HepG2 (cell line): ENCODE measurements around the gene PALS1. TPM values are rescaled to one million over a fixed set of nuclear protein-coding genes. Genes with fewer than 3 reads are reported as not detected.

Experiments used
- ATAC-seq: fragments of 200-7000 bp; cut with Tn5 transposase; 3 replicates; pipeline ENCODE4 v1.9.1; 2020; ENCODE audit warnings: mild to moderate bottlenecking, moderate library complexity
- BruUV-seq: library from RNA; stranded (reverse); fragments of 400-500 nt; replicated peaks from 2 replicates; lab custom pipeline; 2021; lab: Mats Ljungman, UMichigan
- CTCF ChIA-PET: fragments of 300-600 bp; formaldehyde crosslinking; extraction: SDS; loops from one replicate; lab custom pipeline; 2021; ENCODE audit warnings: low total read pairs, inconsistent platforms, low intra/inter-chr PET ratio; lab: Yijun Ruan, JAX
- POLR2A ChIA-PET: fragments of 350-600 bp; sonication (Branson Sonifier 250); formaldehyde crosslinking; loops from one replicate; lab custom pipeline; 2020; ENCODE audit warnings: antibody characterized with exemption, inconsistent platforms; lab: Yijun Ruan, JAX
- DNase-seq: peaks from one replicate; pipeline ENCODE4 v3.0.0-alpha.2; 2015; ENCODE audit warnings: low spot score
- FAIRE-seq: peaks from 3 replicates; lab custom pipeline; 2011; peaks lifted over from hg19 to GRCh38; lab: Jason Lieb, UNC
- H2AFZ ChIP-seq: one replicate; pipeline ENCODE4 v1.6.1; 2011; ENCODE audit warnings: low read length, inconsistent platforms
- H3K27ac ChIP-seq: fragments of 300-600 bp; 3 replicates; pipeline ENCODE4 v1.8.0; 2011; ENCODE audit warnings: mixed run types, mild to moderate bottlenecking, mixed read lengths, low read length, inconsistent platforms; ENCODE audit not compliant: insufficient read depth; ENCODE audit errors: extremely low read length
- H3K27me3 ChIP-seq, 2 experiments: fragments of 200-600 bp in 1 of 2; 2 replicates in 1 of 2; 3 replicates in 1 of 2; pipeline versions ENCODE4 v1.6.0 to v1.8.0; 2011; ENCODE audit warnings: low read length in 2 of 2, mild to moderate bottlenecking in 2 of 2, moderate library complexity in 2 of 2, inconsistent platforms in 1 of 2; ENCODE audit not compliant: insufficient read depth in 2 of 2, control insufficient read depth in 1 of 2
- H3K36me3 ChIP-seq, 2 experiments: fragments of 200-600 bp in 1 of 2; replicated peaks in 1 of 2; 2 replicates in 1 of 2; 3 replicates in 1 of 2; pipeline versions ENCODE4 v1.5.1 to v1.8.0; 2011; ENCODE audit warnings: low read length in 2 of 2, inconsistent platforms in 1 of 2; ENCODE audit not compliant: insufficient read depth in 2 of 2, control insufficient read depth in 1 of 2
- H3K4me1 ChIP-seq: 2 replicates; pipeline ENCODE4 v1.5.1; 2012; ENCODE audit warnings: low read length, inconsistent platforms; ENCODE audit not compliant: insufficient read depth
- H3K4me2 ChIP-seq: 2 replicates; pipeline ENCODE4 v1.6.0; 2011; ENCODE audit warnings: low read depth, low read length, inconsistent platforms
- H3K4me3 ChIP-seq, 3 experiments: fragments of 200-600 bp in 1 of 3; sonication (generic), shearing (Covaris generic) in 1 of 3; replicated peaks in 1 of 3; 2 replicates each; pipeline ENCODE4 v1.5.1; 2011 to 2016; ENCODE audit warnings: low read length in 3 of 3, inconsistent platforms in 2 of 3, low read depth in 2 of 3, mild to moderate bottlenecking in 2 of 3, control low read depth in 1 of 3, mixed read lengths in 1 of 3; ENCODE audit not compliant: insufficient read depth in 1 of 3
- H3K79me2 ChIP-seq: one replicate; pipeline ENCODE4 v1.6.1; 2011; ENCODE audit warnings: low read length, inconsistent platforms; ENCODE audit not compliant: insufficient read depth
- H3K9ac ChIP-seq: 2 replicates; pipeline ENCODE4 v1.6.0; 2011; ENCODE audit warnings: mild to moderate bottlenecking, low read depth, low read length, inconsistent platforms; ENCODE audit not compliant: insufficient read depth
- H3K9me3 ChIP-seq: 2 replicates; pipeline ENCODE4 v1.5.1; 2012; ENCODE audit warnings: mild to moderate bottlenecking, low read length
- H4K20me1 ChIP-seq: 2 replicates; pipeline ENCODE4 v1.6.0; 2011; ENCODE audit warnings: inconsistent platforms, mild to moderate bottlenecking, low read length, moderate library complexity; ENCODE audit not compliant: insufficient read depth
- CEBPG ChIP-seq: IDR thresholded peaks from 2 replicates; pipeline ENCODE4 v1.6.1; 2016
- DNMT3B ChIP-seq: conservative IDR thresholded peaks from 2 replicates; pipeline ENCODE4 v1.6.1; 2016; ENCODE audit warnings: missing biosample characterization, control low read depth
- MYC ChIP-seq: sonication (generic); formaldehyde crosslinking; IDR thresholded peaks from 2 replicates; pipeline ENCODE4 v1.9.0; 2021; ENCODE audit warnings: missing genetic modification reagents, borderline replicate concordance
- NFKB2 ChIP-seq: sonication (generic); formaldehyde crosslinking; IDR thresholded peaks from 2 replicates; pipeline ENCODE4 v1.4.0; 2020; ENCODE audit warnings: missing genetic modification reagents, borderline replicate concordance
- SPEN ChIP-seq: sonication (generic); formaldehyde crosslinking; IDR thresholded peaks from 2 replicates; pipeline ENCODE4 v1.5.1; 2020; ENCODE audit warnings: low read depth, mild to moderate bottlenecking, missing genetic modification reagents
- TBX3 ChIP-seq: fragments of 450-650 bp; IDR thresholded peaks from 2 replicates; pipeline ENCODE4 v1.6.1; 2017; ENCODE audit warnings: antibody characterized with exemption, mild to moderate bottlenecking, inconsistent platforms, borderline replicate concordance
- ZC3H4 ChIP-seq: sonication (generic); formaldehyde crosslinking; IDR thresholded peaks from 2 replicates; pipeline ENCODE4 v1.4.0; 2020; ENCODE audit warnings: missing genetic modification reagents, borderline replicate concordance
- ZFP36L2 ChIP-seq: sonication (generic); formaldehyde crosslinking; IDR thresholded peaks from 2 replicates; pipeline ENCODE4 v1.4.0; 2020; ENCODE audit warnings: missing genetic modification reagents
- ZNF296 ChIP-seq: sonication (generic); formaldehyde crosslinking; conservative IDR thresholded peaks from 2 replicates; pipeline ENCODE4 v1.5.0; 2020; ENCODE audit warnings: mild to moderate bottlenecking, missing genetic modification reagents
- ZNF3 ChIP-seq: IDR thresholded peaks from 2 replicates; pipeline ENCODE4 v1.7.0; 2017; ENCODE audit warnings: inconsistent platforms
- ZNF883 ChIP-seq: sonication (generic); formaldehyde crosslinking; IDR thresholded peaks from 2 replicates; pipeline ENCODE4 v1.5.1; 2020; ENCODE audit warnings: mild to moderate bottlenecking, missing genetic modification reagents; ENCODE audit errors: not compliant biosample characterization
- ZSCAN31 ChIP-seq: sonication (generic); formaldehyde crosslinking; IDR thresholded peaks from 2 replicates; pipeline ENCODE4 v1.5.0; 2020; ENCODE audit warnings: low read depth, mild to moderate bottlenecking, missing genetic modification reagents
- WGBS: methylation state at CpG from one replicate; pipeline ENCODE4 v1.1.6; 2017; ENCODE audit warnings: low lambda C conversion rate; 5-methylcytosine and 5-hydroxymethylcytosine counted together
- in situ Hi-C: cut with HindIII; loops from 2 replicates; pipeline ENCODE4 v1.10.0; 2017; ENCODE audit warnings: low pct_unique_long_range_greater_than_20kb; ENCODE audit not compliant: extremely low pct_ligation_motif_present
- intact Hi-C: fragments of 100-400 bp; cut with micrococcal nuclease; formaldehyde crosslinking; loops from one replicate; pipeline ENCODE4 v1.10.0; 2022; ENCODE audit not compliant: unreplicated experiment
- polyA plus RNA-seq, 8 experiments: library from polyadenylated mRNA; depleted of rRNA in 3 of 8; stranded (reverse) in 7 of 8; unstranded in 1 of 8; fragments of >200 nt; fragmentation: Illumina TruSeq in 4 of 8; extraction: Trizol in 4 of 8; gene quantifications; 2 replicates each; pipeline versions ENCODE4 v1.2.1 to v1.2.3, GENCODE V29; 2011 to 2016; ENCODE audit warnings: low read depth in 4 of 8, missing spikeins in 1 of 8, mixed read lengths in 1 of 8; ENCODE audit not compliant: insufficient read depth in 1 of 8
- total RNA-seq, 5 experiments: library from RNA; depleted of rRNA; stranded (reverse); fragments of >200 nt; fragmentation: Illumina TruSeq; extraction: Trizol; gene quantifications; 2 replicates each; pipeline ENCODE4 v1.2.3, GENCODE V29; 2016; ENCODE audit warnings: low read depth in 1 of 5
- TF ChIP-seq, protein P1 (sequence below): sonication (generic); formaldehyde crosslinking; IDR thresholded peaks from 2 replicates; pipeline ENCODE4 v1.8.0; 2022; ENCODE audit warnings: mild to moderate bottlenecking, missing genetic modification reagents, borderline replicate concordance

PALS1 gene
- total and polyA plus RNA-seq, 2 of the 13 experiments (the other 11 are each of a cell fraction or from before 2014, with no cell fraction given), result 8.8 to 20.0 TPM

DNA sequence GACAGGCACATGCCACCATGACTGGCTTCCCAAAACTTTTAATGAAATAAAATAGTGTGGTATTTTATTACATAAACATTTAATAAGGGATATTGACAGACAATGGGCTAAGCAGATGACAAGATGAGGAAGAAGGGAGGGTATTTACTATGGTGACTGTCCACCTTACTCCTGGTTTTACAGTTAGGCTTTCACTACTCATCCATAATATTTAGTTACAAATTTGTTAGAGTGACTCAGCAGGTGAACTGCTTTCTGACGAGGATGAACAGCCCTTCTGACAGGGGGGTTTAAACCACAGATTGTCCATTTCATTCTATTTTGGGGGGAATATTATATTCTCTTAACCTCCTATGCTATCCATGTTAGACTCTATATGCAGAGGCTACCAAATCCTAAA lies 3.6 kb upstream of the PALS1 start:
- in situ Hi-C loops (no loop called here), intact Hi-C loops (no loop called here)
- no peak for TF ChIP-seq MYC (CRISPR knock-in tag)
- TF ChIP-seq ZNF883 (CRISPR knock-in tag), result no peak
- TF ChIP-seq ZNF3 (CRISPR knock-in tag), result no peak
- TF ChIP-seq CEBPG (CRISPR knock-in tag), result no peak
- no peak for TF ChIP-seq DNMT3B (CRISPR knock-in tag)
- TF ChIP-seq ZSCAN31 (CRISPR knock-in tag), result no peak
- TF ChIP-seq SPEN (CRISPR knock-in tag), result no peak
- no peak for TF ChIP-seq ZNF296 (CRISPR knock-in tag)
- TF ChIP-seq NFKB2 (CRISPR knock-in tag), result no peak
- no peak for TF ChIP-seq ZC3H4
- no peak for TF ChIP-seq TBX3
- TF ChIP-seq, protein P1, sequence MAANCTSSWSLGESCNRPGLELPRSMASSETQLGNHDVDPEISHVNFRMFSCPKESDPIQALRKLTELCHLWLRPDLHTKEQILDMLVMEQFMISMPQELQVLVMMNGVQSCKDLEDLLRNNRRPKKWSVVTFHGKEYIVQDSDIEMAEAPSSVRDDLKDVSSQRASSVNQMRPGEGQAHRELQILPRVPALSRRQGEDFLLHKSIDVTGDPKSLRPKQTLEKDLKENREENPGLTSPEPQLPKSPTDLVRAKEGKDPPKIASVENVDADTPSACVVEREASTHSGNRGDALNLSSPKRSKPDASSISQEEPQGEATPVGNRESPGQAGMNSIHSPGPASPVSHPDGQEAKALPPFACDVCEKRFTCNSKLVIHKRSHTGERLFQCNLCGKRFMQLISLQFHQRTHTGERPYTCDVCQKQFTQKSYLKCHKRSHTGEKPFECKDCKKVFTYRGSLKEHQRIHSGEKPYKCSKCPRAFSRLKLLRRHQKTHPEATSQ, result no peak
- TF ChIP-seq ZFP36L2 (CRISPR knock-in tag), result no peak
- no peak for ATAC-seq
- DNase-seq, result no peak
- no peak overlapping the region for H3K4me3 ChIP-seq
- WGBS, result 7% methylated on average over 1 of the region's 1 CpG
- H3K4me2 ChIP-seq, result no peak overlapping the region
- CTCF ChIA-PET, result no interaction called here
- no TSS peak for BruUV-seq
- H3K9ac ChIP-seq, result no peak overlapping the region
- no peaks in the 10 kb centered on the region for H3K9me3 ChIP-seq
- no peaks in the 10 kb centered on the region for H3K36me3 ChIP-seq
- peaks cover 9% of the 10 kb centered on the region; the same call in 1 of the 2 replicates for H3K4me1 ChIP-seq
- H2AFZ ChIP-seq, result no peak overlapping the region
- POLR2A ChIA-PET, result no interaction called here
- no peaks in the 10 kb centered on the region; a peak in 1 of 5 replicates for H3K27me3 ChIP-seq
- H3K79me2 ChIP-seq, result peaks cover 8% of the 10 kb centered on the region
- H4K20me1 ChIP-seq, result no peaks in the 10 kb centered on the region
- FAIRE-seq, result no peak
- no peak overlapping the region for H3K27ac ChIP-seq
